ENCODE results near the gene GNA15.
"Not testable (repeated sequence)": the region's sequence is repeated elsewhere in the genome, so short reads cannot be mapped to it uniquely, and the experiment has no call there.

The GNA15 gene

GRCh38 chr19:3151563-3152418 lies 16.0 kb downstream of the GNA15 start:
- no peak for DNase-seq

GRCh38 chr19:3152419-3152780 lies 16.6 kb downstream of the GNA15 start:
- no peak for DNase-seq

DNA sequence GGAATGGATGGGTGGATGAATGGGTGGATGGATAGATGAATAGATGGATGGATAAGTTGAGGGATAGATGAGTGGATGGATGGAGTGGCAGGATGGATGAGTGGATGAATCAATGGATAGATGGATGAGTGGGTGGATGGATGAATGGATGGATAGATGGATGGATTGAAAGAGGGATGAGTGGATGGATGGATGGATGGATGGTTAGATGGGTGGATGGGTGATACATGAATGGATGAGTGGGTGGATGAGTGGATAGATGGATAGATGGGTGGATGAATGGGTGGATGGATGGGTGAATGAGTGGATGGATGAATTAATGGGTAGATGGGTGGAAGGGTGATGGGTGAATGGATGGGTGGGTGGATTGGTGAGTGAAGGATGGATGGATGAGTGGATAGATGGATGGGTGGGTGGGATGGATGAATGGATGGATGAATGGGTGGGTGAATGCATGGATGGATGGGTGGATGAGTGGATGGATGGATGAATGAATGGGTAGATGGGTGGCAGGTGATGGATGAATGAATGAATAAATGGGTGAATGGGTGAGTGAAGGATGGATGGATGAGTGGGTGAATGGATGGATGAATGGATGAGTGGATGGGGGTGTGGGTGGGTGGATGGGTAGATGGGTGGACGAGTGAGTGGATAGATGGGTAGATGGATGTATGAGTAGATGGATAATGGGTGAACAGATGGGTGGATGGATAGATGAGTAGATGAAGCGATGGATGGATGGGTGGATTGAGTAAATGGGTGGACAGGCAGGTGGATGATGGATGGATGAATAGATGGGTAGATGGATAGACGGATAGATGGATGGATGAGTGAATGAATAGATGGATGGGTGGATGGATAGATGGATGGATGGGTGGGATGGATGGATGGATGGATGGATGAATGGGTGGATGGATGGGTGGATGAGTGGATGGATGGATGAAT lies 17.7 kb downstream of the GNA15 start:
- DNase-seq: no peak

DNA sequence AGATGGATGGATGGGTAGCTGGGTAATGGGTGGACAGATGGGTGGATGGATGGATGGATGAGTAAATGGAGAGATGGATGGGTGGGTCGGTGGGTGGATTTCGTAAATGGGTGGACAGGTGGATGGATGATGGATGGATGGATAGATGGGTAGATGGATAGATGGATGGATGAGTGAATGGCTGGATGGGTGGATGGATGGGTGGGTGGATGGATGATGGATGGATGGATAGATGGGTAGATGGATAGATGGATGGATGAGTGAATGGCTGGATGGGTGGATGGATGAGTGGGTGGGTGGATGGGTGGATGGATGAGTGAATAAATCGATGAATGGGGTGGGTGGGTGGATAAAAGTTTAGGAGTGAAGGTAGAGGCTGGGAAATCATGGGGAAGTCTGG lies 18.6 kb downstream of the GNA15 start:
- not testable (repeated sequence) for DNase-seq

DNA sequence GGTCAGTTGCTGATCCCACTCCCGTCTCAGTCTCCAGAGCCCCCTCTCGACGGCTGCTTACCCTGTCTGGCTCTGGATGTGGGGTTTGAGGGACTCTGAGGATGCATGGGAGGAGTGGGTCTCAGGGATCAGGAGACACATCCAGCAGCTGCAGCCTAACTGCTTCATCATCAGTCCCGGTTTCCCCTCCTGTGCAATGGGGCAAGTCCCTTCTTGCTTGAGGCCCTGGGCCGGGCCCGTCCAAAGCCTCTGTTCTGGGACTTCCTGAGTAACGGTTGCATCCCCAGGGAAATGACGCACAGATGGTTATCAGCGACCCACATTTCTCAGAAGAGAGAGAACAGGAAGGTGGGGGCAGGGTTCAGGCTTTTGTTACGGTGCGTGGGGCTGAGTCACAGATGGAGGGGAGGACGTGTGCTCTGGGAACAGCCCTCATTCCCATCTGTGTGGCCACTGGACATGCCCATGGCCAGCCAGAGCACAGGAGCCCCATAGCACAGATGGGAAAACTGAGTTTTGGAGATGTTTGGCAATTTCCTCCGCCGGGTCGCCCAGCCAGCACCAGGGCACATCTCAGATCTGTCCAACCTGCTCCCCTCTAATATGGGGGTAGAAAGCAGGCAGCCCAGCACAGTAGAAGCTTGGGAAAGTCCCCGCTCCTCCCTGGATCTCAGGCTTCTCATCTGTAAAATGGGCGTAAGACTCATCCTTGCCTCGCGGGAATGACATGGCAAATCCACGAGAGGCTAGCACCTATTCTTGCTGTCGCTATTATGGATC lies 19.3 kb downstream of the GNA15 start:
- DNase-seq: peak; percentile 95

DNA sequence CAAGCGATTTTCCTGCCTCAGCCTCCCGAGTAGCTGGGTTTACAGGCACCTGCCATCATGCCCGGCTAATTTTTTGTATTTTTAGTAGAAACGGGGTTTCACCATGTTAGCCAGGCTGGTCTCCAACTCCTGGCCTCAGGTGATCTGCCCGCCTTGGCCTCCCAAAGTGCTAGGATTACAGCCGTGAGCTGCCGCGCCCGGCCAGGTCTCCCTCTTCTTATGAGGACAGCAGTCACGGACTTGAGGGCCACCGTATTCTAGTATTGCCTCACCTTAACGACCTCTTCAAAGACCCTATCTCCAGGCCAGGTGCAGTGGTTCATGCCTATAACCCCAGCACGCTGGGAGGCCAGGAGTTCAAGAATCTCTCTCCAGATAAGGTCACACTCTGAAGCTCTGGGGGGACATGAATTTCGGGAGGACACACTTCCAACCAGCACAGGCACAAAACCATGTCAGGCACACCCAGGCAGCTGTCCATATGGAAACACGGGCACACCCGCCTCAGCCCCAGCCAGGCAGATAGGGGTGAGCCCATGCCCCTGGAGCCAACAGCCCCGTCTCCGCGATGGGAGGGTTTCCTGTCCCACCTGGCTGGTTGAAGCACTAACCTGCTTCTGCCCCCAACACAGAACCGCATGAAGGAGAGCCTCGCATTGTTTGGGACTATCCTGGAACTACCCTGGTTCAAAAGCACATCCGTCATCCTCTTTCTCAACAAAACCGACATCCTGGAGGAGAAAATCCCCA lies 21.4 kb downstream of the GNA15 start:
- DNase-seq: no peak

- DNase-seq: no peak
Observed at GRCh38 chr19:3159565-3159964, 23.7 kb downstream of the GNA15 start.

- DNase-seq: no peak
Observed at GRCh38 chr19:3160219-3160618, 24.4 kb downstream of the GNA15 start.

- DNase-seq: no peak
Observed at GRCh38 chr19:3161453-3161852, 25.6 kb downstream of the GNA15 start.

GRCh38 chr19:3162418-3163229 lies 26.8 kb downstream of the GNA15 start:
- DNase-seq: peak; percentile 55

GRCh38 chr19:3163230-3163886 lies 27.5 kb downstream of the GNA15 start:
- peak; percentile 84 for DNase-seq

GRCh38 chr19:3163943-3164342 lies 28.1 kb downstream of the GNA15 start:
- no peak for DNase-seq

DNA sequence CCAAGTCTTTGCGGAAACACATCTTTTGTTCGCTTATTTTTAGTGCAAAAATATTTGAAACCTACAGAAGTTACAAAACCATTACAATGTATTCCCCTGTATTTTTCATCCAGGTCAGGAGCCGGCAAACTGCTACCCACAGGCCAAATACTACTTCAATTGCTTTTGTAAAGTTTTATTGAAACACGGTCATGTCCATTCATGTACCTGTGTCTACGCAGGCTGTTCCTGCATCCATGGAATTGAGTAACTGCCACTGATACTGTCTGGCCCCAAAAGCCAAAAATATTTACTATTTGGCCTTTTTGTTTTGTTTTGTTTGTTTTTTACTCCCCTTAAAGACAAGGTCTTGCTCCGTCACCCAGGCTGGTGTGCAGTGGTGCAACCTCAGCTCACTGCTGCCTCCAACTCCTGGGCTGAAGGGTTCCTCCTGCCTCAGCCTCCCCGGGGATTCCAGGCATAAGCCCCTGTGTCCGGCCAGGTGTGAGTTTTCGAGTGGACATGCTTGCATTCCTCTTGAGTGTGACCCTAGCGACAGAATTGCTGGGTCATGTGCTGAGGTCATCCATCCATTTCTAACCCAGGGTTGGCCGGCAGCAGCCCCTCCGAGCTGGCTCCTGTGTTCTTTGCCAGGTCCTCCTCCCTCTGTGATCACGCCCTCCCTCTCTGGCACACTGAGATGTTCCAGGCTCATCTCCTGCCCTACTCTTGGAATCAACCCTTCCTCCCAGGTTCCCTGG lies 31.9 kb downstream of the GNA15 start:
- DNase-seq: no peak

DNA sequence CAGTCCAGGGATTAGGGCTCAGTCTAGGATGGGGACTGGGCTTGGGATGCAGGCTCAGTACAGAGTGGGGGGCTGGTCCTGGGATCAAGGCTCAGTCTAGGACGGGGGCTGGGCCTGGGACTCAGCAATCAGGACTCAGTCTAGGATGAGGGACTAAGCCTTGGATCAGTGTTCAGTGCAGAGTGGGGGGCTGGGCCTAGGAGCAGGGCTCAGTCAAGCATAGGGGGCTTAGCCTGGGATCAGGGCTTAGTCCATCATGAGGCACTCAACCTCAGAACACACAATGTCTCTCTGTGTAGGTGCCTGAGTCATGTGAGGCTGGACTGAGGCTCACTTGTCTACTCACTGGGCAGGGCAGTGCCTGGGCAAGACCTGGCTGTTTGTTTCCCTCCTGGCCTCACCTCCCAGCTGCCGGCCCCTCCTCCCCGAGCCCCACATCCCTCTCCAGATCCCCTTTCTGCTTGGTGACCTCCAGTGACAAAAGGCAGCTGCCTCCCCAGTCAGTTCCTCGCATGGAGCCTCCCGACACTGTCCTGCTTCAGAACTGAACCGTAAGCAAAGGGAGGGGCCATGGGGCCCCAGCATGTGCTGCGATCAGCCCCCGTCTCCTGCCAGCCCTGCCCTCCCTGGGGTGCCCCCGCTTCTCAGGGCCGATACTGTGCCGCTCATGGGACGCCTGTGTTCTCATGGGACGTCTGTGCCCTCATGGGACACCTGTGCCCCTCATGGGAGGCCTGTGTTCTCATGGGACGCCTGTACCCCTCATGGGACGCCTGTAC lies 36.2 kb downstream of the GNA15 start:
- DNase-seq: no peak

DNA sequence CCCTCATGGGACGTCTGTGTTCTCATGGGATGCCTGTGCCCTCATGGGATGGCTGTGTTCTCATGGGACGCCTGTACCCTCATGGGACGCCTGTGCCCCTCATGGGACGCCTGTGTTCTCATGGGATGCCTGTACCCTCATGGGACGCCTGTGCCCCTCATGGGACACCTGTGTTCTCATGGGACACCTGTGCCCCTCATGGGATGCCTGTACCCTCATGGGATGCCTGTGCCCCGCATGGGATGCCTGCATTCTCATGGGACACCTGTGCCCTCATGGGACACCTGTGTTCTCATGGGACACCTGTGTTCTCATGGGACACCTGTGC lies 36.8 kb downstream of the GNA15 start:
- not testable (repeated sequence) for DNase-seq

GRCh38 chr19:3175781-3176714 lies 40.2 kb downstream of the GNA15 start:
- peak; percentile 67 for DNase-seq

- DNase-seq: peak; percentile 83
Observed at GRCh38 chr19:3176715-3177501, 41.1 kb downstream of the GNA15 start.
